ENCODE data around the gene SYNGAP1.

Gene SYNGAP1

GRCh38 chr6:33412140-33413009 lies 7.5 kb upstream of the SYNGAP1 start:
- CTCF ChIA-PET = interaction anchor here (1.7 kb wide), 1 partner anchor 10 kb away, joined by 5 read pairs; no protein-coding TSS in a partner anchor
- TF ChIP-seq CTCF (IDR thresholded peaks at IDR 0.05; ENCODE audit: control extremely low read depth, extremely low read depth, low read depth, missing control alignments) = no peak
- DNase-seq (ENCODE audit: extremely low spot score) = no peak
- POLR2A ChIA-PET = no interaction called here

GRCh38 chr6:33413241-33414120 lies 6.4 kb upstream of the SYNGAP1 start:
- POLR2A ChIA-PET = no interaction called here
- CTCF ChIA-PET = interaction anchor here (1.3 kb wide), 1 partner anchor 12 kb away, joined by 3 read pairs; no protein-coding TSS in a partner anchor
- DNase-seq (ENCODE audit: extremely low spot score) = no peak
- no peak for TF ChIP-seq CTCF (IDR thresholded peaks at IDR 0.05; ENCODE audit: control extremely low read depth, extremely low read depth, low read depth, missing control alignments)

GRCh38 chr6:33414592-33415271 lies 5.1 kb upstream of the SYNGAP1 start:
- no peak for DNase-seq (ENCODE audit: extremely low spot score)
- ChIA-PET CTCF (interaction anchor here (1.3 to 1.5 kb wide), 2 partner anchors 11 kb away, joined by 3 to 6 read pairs; no protein-coding TSS in a partner anchor), POLR2A (no interaction called here)
- peak; percentile 39 for TF ChIP-seq CTCF (IDR thresholded peaks at IDR 0.05; ENCODE audit: control extremely low read depth, extremely low read depth, low read depth, missing control alignments)

- POLR2A ChIA-PET = interaction anchor here (0.6 kb wide), 1 partner anchor 103 kb away, joined by 3 read pairs; no protein-coding TSS in a partner anchor
- TF ChIP-seq CTCF (IDR thresholded peaks at IDR 0.05; ENCODE audit: control extremely low read depth, extremely low read depth, low read depth, missing control alignments) = no peak
- CTCF ChIA-PET = interaction anchor here (1.1 to 2.1 kb wide), 3 partner anchors 10 to 25 kb away, joined by 4 to 7 read pairs (median 6); partner anchors contain the start of gene KIFC1
- DNase-seq (ENCODE audit: extremely low spot score) = no peak
Observed at GRCh38 chr6:33415831-33416230, 4.0 kb upstream of the SYNGAP1 start.

GRCh38 chr6:33416386-33417127 lies 3.3 kb upstream of the SYNGAP1 start:
- no peak for TF ChIP-seq CTCF (IDR thresholded peaks at IDR 0.05; ENCODE audit: control extremely low read depth, extremely low read depth, low read depth, missing control alignments)
- DNase-seq (ENCODE audit: extremely low spot score) = no peak
- POLR2A ChIA-PET = interaction anchor here (0.6 kb wide), 1 partner anchor 104 kb away, joined by 3 read pairs; no protein-coding TSS in a partner anchor
- CTCF ChIA-PET = interaction anchor here (1.1 to 2.1 kb wide), 4 partner anchors 9 to 26 kb away, joined by 4 to 7 read pairs (median 6); partner anchors contain the start of gene KIFC1

All from GM10248 (cell line).